Neural crest cell (in vitro differentiated cells): ENCODE results near the gene NDFIP1. TPM values are rescaled to one million over a fixed set of nuclear protein-coding genes. Genes with fewer than 3 reads are reported as not detected.

Source experiments
- DNase-seq: peaks from one replicate; pipeline ENCODE4 v3.0.0; 2021; ENCODE audit warnings: low read depth, mixed read lengths, low spot score
- H3K27ac Mint-ChIP-seq: one replicate; pipeline ENCODE4 v1.8.0; 2021; ENCODE audit warnings: mild to moderate bottlenecking, mixed read lengths; ENCODE audit not compliant: unreplicated experiment
- H3K27me3 Mint-ChIP-seq: 2 replicates; pipeline ENCODE4 v1.8.0; 2021; ENCODE audit warnings: low read depth, mild to moderate bottlenecking, mixed read lengths
- H3K36me3 Mint-ChIP-seq: 2 replicates; pipeline ENCODE4 v1.8.0; 2021; ENCODE audit warnings: low read depth, mild to moderate bottlenecking, mixed read lengths
- H3K4me1 Mint-ChIP-seq: 2 replicates; pipeline ENCODE4 v1.8.0; 2021; ENCODE audit warnings: mixed read lengths
- H3K4me3 Mint-ChIP-seq: one replicate; pipeline ENCODE4 v1.8.0; 2021; ENCODE audit warnings: mild to moderate bottlenecking, mixed read lengths
- H3K9me3 Mint-ChIP-seq: 2 replicates; pipeline ENCODE4 v1.8.0; 2021; ENCODE audit warnings: mixed read lengths
- total RNA-seq: library from RNA; stranded (reverse); gene quantifications from 2 replicates; pipeline ENCODE4 v1.2.1, GENCODE V29; 2021
- TF ChIP-seq, protein P1 (sequence below): fragments of 200-600 bp; sonication (generic); conservative IDR thresholded peaks from 2 replicates; pipeline ENCODE4 v1.5.0; 2021; ENCODE audit warnings: antibody characterized with exemption, mild to moderate bottlenecking

NDFIP1 gene
- total RNA-seq, 1 donor from 2014 or later = 43.4 TPM

- Mint-ChIP-seq H3K4me1 (peaks cover 4% of the 10 kb centered on the region), H3K9me3 (peaks cover 6% of the 10 kb centered on the region), H3K4me3 (no peak overlapping the region), H3K36me3 (no peaks in the 10 kb centered on the region), H3K27me3 (no peaks in the 10 kb centered on the region), H3K27ac (no peak overlapping the region)
- DNase-seq = no peak
- TF ChIP-seq, protein P1, sequence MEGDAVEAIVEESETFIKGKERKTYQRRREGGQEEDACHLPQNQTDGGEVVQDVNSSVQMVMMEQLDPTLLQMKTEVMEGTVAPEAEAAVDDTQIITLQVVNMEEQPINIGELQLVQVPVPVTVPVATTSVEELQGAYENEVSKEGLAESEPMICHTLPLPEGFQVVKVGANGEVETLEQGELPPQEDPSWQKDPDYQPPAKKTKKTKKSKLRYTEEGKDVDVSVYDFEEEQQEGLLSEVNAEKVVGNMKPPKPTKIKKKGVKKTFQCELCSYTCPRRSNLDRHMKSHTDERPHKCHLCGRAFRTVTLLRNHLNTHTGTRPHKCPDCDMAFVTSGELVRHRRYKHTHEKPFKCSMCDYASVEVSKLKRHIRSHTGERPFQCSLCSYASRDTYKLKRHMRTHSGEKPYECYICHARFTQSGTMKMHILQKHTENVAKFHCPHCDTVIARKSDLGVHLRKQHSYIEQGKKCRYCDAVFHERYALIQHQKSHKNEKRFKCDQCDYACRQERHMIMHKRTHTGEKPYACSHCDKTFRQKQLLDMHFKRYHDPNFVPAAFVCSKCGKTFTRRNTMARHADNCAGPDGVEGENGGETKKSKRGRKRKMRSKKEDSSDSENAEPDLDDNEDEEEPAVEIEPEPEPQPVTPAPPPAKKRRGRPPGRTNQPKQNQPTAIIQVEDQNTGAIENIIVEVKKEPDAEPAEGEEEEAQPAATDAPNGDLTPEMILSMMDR = no peak
Observed at GRCh38 chr5:142197781-142198180, 89.2 kb downstream of the NDFIP1 start.

DNA sequence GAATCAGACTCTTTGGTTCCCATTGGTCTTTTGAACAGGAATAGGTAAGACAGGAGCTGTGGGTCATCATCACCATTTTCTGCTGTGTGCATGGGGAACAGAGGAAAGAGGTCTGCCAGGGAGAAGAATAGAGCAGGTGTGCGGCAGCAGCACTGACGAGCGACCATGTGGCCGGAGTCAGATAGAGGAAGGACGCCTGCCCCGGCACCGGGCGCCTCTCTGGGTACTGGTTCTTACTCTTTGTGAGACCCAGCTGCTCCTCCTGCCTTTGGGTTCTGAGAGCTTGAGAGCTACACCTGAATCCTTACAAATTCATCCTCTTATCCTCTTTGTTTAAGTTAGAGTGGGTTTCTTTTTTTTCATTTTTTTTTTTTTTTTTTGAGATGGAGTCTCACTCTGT lies 90.8 kb downstream of the NDFIP1 start:
- no peaks in the 10 kb centered on the region for H3K36me3 Mint-ChIP-seq
- no peak overlapping the region for H3K27ac Mint-ChIP-seq
- no peaks in the 10 kb centered on the region for H3K27me3 Mint-ChIP-seq
- no peak for DNase-seq
- H3K4me1 Mint-ChIP-seq = peaks cover 4% of the 10 kb centered on the region
- H3K9me3 Mint-ChIP-seq = peaks cover 6% of the 10 kb centered on the region
- TF ChIP-seq, protein P1 = no peak
- H3K4me3 Mint-ChIP-seq = no peak overlapping the region

- TF ChIP-seq, protein P1 = no peak
- H3K36me3 Mint-ChIP-seq = no peaks in the 10 kb centered on the region
- H3K4me1 Mint-ChIP-seq = peaks cover 4% of the 10 kb centered on the region
- no peaks in the 10 kb centered on the region for H3K27me3 Mint-ChIP-seq
- no peak overlapping the region for H3K27ac Mint-ChIP-seq
- H3K9me3 Mint-ChIP-seq = peaks cover 6% of the 10 kb centered on the region
- H3K4me3 Mint-ChIP-seq = no peak overlapping the region
- no peak for DNase-seq
Observed at GRCh38 chr5:142200387-142200786, 91.8 kb downstream of the NDFIP1 start.

GRCh38 chr5:142201471-142201887 lies 92.9 kb downstream of the NDFIP1 start:
- peaks cover 4% of the 10 kb centered on the region for H3K4me1 Mint-ChIP-seq
- TF ChIP-seq, protein P1 = no peak
- H3K36me3 Mint-ChIP-seq = no peaks in the 10 kb centered on the region
- H3K4me3 Mint-ChIP-seq = no peak overlapping the region
- no peak for DNase-seq
- no peaks in the 10 kb centered on the region for H3K27me3 Mint-ChIP-seq
- H3K9me3 Mint-ChIP-seq = peaks cover 6% of the 10 kb centered on the region
- no peak overlapping the region for H3K27ac Mint-ChIP-seq

DNA sequence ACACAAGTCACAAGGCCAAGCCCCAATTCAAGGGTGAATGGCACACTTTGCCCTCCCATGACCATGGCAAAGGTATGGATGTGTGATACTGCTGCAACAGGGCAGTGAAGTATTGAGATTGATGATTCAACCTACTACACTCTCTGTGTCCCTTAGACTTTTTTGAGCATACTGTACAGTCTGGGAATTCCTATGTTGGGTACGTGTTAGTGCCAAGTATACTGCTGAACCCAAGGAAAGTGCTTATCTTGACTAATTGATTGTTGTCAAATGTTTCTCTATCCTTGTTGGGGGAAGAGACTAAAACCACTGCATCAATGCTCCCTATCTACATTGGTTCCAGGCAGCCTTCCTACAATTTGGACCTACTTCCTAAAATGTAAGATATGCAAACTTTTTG lies 93.7 kb downstream of the NDFIP1 start:
- TF ChIP-seq, protein P1 = no peak
- no peak for DNase-seq
- H3K36me3 Mint-ChIP-seq = no peaks in the 10 kb centered on the region
- H3K27ac Mint-ChIP-seq = no peak overlapping the region
- no peaks in the 10 kb centered on the region for H3K4me1 Mint-ChIP-seq
- no peak overlapping the region for H3K4me3 Mint-ChIP-seq
- H3K27me3 Mint-ChIP-seq = no peaks in the 10 kb centered on the region
- peaks cover 4% of the 10 kb centered on the region for H3K9me3 Mint-ChIP-seq

Other genes starting within 250 kb of the NDFIP1 start
- gene PCDH1, start 230.4 kb upstream of the NDFIP1 start, total RNA-seq = 16.2 and 17.3 TPM in 2 replicates
- gene DELE1, start 184.9 kb upstream of the NDFIP1 start, total RNA-seq = 88.7 and 93.5 TPM in 2 replicates
- 0.25 and 0.61 TPM in 2 replicates for gene PCDH12, start 150.6 kb upstream of the NDFIP1 start, total RNA-seq
- gene RNF14, start 139.7 kb upstream of the NDFIP1 start, total RNA-seq = 36.9 and 41.4 TPM in 2 replicates
- 74.2 and 76.8 TPM in 2 replicates for gene GNPDA1, start 95.8 kb upstream of the NDFIP1 start, total RNA-seq
- 42.1 and 44.2 TPM in 2 replicates for gene SPRY4, start 216.2 kb downstream of the NDFIP1 start, total RNA-seq